NB4 (cell line): ENCODE measurements around the gene FRMD4B.

Experiments used
- POLR2A ChIP-seq: IDR thresholded peaks from 2 replicates; pipeline ENCODE4 v1.6.1; 2011; ENCODE audit warnings: mild to moderate bottlenecking; ENCODE audit not compliant: insufficient read length; ENCODE audit errors: extremely low read depth
- TF ChIP-seq, protein P1 (sequence below): IDR thresholded peaks from one replicate; pipeline ENCODE4 v1.5.1; 2012; ENCODE audit warnings: low read depth, low read length

DNA sequence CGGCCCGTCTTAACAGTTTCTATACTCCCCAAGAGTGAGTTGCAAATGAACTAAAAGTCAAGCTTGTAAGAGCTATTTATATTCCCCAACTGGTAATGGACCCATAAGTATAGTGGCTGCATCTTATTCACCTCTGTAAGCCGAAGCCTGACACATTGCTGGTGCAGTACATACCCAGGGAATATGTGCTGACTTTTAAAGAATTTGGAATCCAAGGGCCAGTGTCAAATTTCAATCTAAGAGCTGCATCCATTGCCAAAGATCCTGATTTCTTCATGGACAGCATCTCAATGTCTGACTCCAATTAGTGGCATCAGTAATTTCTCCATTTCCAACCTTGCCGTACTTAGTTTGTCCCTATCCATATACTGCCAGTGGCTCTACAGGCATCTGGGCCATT, 42.0 kb downstream of the FRMD4B start:
- TF ChIP-seq, protein P1, sequence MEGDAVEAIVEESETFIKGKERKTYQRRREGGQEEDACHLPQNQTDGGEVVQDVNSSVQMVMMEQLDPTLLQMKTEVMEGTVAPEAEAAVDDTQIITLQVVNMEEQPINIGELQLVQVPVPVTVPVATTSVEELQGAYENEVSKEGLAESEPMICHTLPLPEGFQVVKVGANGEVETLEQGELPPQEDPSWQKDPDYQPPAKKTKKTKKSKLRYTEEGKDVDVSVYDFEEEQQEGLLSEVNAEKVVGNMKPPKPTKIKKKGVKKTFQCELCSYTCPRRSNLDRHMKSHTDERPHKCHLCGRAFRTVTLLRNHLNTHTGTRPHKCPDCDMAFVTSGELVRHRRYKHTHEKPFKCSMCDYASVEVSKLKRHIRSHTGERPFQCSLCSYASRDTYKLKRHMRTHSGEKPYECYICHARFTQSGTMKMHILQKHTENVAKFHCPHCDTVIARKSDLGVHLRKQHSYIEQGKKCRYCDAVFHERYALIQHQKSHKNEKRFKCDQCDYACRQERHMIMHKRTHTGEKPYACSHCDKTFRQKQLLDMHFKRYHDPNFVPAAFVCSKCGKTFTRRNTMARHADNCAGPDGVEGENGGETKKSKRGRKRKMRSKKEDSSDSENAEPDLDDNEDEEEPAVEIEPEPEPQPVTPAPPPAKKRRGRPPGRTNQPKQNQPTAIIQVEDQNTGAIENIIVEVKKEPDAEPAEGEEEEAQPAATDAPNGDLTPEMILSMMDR = no peak
- TF ChIP-seq POLR2A = no peak
